PFSK-1 (cell line): ENCODE results near the gene AKAP7.

ENCODE experiments used
- POLR2AphosphoS5 ChIP-seq: IDR thresholded peaks from 2 replicates; pipeline ENCODE4 v1.6.1; 2012; ENCODE audit warnings: low read depth, mild to moderate bottlenecking, control low read depth, low read length, moderate library complexity
- REST ChIP-seq, 2 experiments: IDR thresholded peaks; 2 replicates each; pipeline versions ENCODE4 v1.6.1 to v1.8.0; 2011 to 2012; ENCODE audit warnings: low read depth in 2 of 2, low read length in 2 of 2, control low read depth in 1 of 2, inconsistent platforms in 1 of 2, mild to moderate bottlenecking in 1 of 2, moderate library complexity in 1 of 2; ENCODE audit not compliant: insufficient read depth in 1 of 2
- SIN3A ChIP-seq: IDR thresholded peaks from 2 replicates; pipeline ENCODE4 v1.6.1; 2012; ENCODE audit warnings: mild to moderate bottlenecking, low read length, moderate library complexity, borderline replicate concordance; ENCODE audit not compliant: insufficient read depth

GRCh38 chr6:131250936-131251335, 115.7 kb downstream of the AKAP7 start:
- TF ChIP-seq SIN3A (no peak), REST (IDR thresholded peaks at IDR 0.05; ENCODE audit: insufficient read depth in 1 of 2, low read depth in 2 of 2, low read length in 2 of 2) (no peak), POLR2AphosphoS5 (no peak)
